Activated T-helper 17 cell treated with anti-CD3 and anti-CD28 coated beads, Interleukin-2, amount 50 U/mL, for 72 hours (primary cell): ENCODE data around the gene PAK2. TPM values are rescaled to one million over a fixed set of nuclear protein-coding genes. Genes with fewer than 3 reads are reported as not detected.
A peak's percentile ranks its signal among the peaks of the same experiment; 100 is the strongest.
"Not testable (repeated sequence)": the region's sequence is repeated elsewhere in the genome, so short reads cannot be mapped to it uniquely, and the experiment has no call there.

Experiments
- ATAC-seq: fragments of 150-1000 bp; cut with Tn5 transposase; replicated peaks from 2 replicates; pipeline ENCODE4 v1.10.0; 2021; ENCODE audit warnings: mild to moderate bottlenecking, moderate library complexity
- H3K27ac Mint-ChIP-seq: one replicate; pipeline ENCODE4 v1.8.0; 2022; ENCODE audit warnings: mixed read lengths
- H3K27me3 Mint-ChIP-seq: one replicate; pipeline ENCODE4 v1.8.0; 2022; ENCODE audit warnings: mixed read lengths
- H3K36me3 Mint-ChIP-seq: one replicate; pipeline ENCODE4 v1.8.0; 2022; ENCODE audit warnings: low read depth, mild to moderate bottlenecking, mixed read lengths
- H3K4me1 Mint-ChIP-seq: one replicate; pipeline ENCODE4 v1.8.0; 2022; ENCODE audit warnings: mixed read lengths
- H3K4me3 Mint-ChIP-seq: one replicate; pipeline ENCODE4 v1.8.0; 2022; ENCODE audit warnings: mild to moderate bottlenecking, mixed read lengths
- H3K9me3 Mint-ChIP-seq: one replicate; pipeline ENCODE4 v1.8.0; 2022; ENCODE audit warnings: mixed read lengths
- total RNA-seq, 2 donors: library from RNA; stranded (reverse); gene quantifications; one replicate each; pipeline ENCODE4 v1.2.3, GENCODE V29; 2022

PAK2 gene
- total RNA-seq, 2 donors from 2014 or later, result 94.8 to 108 TPM

DNA sequence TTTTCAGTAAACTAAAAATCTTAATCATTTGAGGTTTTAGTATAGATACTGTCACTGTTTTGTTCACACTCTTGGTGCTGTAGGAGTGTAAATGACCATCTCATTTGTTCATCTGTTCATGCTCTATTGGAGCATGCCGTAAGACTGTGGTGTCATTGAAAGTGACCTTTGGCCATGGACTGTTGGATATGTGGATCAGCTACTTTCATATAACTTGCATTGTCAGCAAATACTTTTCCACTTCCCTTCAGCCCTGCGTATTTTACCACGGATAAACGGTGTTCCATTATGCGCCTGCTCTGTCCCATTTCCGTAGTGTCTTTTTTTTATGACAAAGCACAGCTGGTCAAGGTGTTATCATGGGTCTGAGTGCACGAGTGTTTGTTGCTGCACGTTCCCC, 95.4 kb downstream of the PAK2 start:
- no peaks in the 10 kb centered on the region for H3K4me1 Mint-ChIP-seq
- H3K9me3 Mint-ChIP-seq, result no peaks in the 10 kb centered on the region
- no peak for ATAC-seq
- no peaks in the 10 kb centered on the region for H3K27me3 Mint-ChIP-seq
- H3K4me3 Mint-ChIP-seq, result no peak overlapping the region
- peaks cover 22% of the 10 kb centered on the region for H3K36me3 Mint-ChIP-seq
- no peak overlapping the region for H3K27ac Mint-ChIP-seq

DNA sequence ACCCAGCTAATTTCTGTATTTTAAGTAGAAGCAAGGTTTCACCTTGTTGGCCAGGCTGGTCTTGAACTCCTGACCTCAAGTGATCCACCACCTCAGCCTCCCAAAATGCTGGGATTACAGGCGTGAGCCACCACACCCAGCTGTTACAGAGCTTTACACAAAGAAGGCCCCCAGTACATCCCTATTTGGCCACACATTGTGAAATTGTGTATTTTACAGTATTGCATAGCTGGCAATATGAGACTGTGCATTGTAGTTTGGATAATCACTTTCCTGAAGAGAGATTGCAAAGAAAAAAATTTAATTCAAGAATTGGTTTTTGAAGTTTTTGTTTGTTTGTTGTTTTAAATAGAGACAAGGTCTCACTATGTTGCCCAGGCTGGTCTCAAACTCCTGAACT, 97.0 kb downstream of the PAK2 start:
- not testable (repeated sequence) for H3K27ac Mint-ChIP-seq, H3K4me3 Mint-ChIP-seq, H3K9me3 Mint-ChIP-seq, ATAC-seq, H3K36me3 Mint-ChIP-seq, H3K27me3 Mint-ChIP-seq, H3K4me1 Mint-ChIP-seq

GRCh38 chr3:196837819-196838420, 98.3 kb downstream of the PAK2 start:
- peak; percentile 97 for ATAC-seq
- no peaks in the 10 kb centered on the region for H3K27me3 Mint-ChIP-seq
- H3K4me1 Mint-ChIP-seq, result no peaks in the 10 kb centered on the region
- no peaks in the 10 kb centered on the region for H3K36me3 Mint-ChIP-seq
- no peak overlapping the region for H3K27ac Mint-ChIP-seq
- H3K4me3 Mint-ChIP-seq, result no peak overlapping the region
- H3K9me3 Mint-ChIP-seq, result no peaks in the 10 kb centered on the region

DNA sequence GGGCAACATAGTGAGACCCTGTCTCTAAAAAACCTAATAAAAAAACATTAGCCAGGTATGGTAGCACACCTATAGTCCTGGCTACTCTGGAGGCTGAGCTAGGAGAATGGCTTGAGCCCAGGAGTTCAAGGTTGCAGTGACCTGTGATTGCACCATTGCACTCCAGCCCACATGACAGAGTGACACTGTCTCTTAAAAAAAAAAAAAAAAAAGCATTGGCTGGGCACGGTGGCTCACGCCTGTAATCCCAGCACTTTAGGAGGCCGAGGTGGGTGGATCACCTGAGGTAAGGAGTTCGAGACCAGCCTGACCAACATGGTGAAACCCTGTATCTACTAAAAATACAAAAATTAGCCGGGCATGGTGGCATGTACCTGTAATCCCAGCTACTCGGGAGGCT, 99.7 kb downstream of the PAK2 start:
- not testable (repeated sequence) for H3K27ac Mint-ChIP-seq, H3K9me3 Mint-ChIP-seq, H3K36me3 Mint-ChIP-seq, H3K27me3 Mint-ChIP-seq, H3K4me3 Mint-ChIP-seq, H3K4me1 Mint-ChIP-seq, ATAC-seq

GRCh38 chr3:196842567-196843434, 103.1 kb downstream of the PAK2 start:
- H3K27ac Mint-ChIP-seq, result no peak overlapping the region
- no peak overlapping the region for H3K4me3 Mint-ChIP-seq
- no peaks in the 10 kb centered on the region for H3K36me3 Mint-ChIP-seq
- no peaks in the 10 kb centered on the region for H3K27me3 Mint-ChIP-seq
- H3K9me3 Mint-ChIP-seq, result no peaks in the 10 kb centered on the region
- H3K4me1 Mint-ChIP-seq, result no peaks in the 10 kb centered on the region
- ATAC-seq, result no peak

GRCh38 chr3:196843435-196844110, 103.9 kb downstream of the PAK2 start:
- Mint-ChIP-seq H3K9me3 (no peaks in the 10 kb centered on the region), H3K4me1 (no peaks in the 10 kb centered on the region), H3K4me3 (no peak overlapping the region), H3K27me3 (no peaks in the 10 kb centered on the region), H3K36me3 (no peaks in the 10 kb centered on the region), H3K27ac (no peak overlapping the region)
- no peak for ATAC-seq

DNA sequence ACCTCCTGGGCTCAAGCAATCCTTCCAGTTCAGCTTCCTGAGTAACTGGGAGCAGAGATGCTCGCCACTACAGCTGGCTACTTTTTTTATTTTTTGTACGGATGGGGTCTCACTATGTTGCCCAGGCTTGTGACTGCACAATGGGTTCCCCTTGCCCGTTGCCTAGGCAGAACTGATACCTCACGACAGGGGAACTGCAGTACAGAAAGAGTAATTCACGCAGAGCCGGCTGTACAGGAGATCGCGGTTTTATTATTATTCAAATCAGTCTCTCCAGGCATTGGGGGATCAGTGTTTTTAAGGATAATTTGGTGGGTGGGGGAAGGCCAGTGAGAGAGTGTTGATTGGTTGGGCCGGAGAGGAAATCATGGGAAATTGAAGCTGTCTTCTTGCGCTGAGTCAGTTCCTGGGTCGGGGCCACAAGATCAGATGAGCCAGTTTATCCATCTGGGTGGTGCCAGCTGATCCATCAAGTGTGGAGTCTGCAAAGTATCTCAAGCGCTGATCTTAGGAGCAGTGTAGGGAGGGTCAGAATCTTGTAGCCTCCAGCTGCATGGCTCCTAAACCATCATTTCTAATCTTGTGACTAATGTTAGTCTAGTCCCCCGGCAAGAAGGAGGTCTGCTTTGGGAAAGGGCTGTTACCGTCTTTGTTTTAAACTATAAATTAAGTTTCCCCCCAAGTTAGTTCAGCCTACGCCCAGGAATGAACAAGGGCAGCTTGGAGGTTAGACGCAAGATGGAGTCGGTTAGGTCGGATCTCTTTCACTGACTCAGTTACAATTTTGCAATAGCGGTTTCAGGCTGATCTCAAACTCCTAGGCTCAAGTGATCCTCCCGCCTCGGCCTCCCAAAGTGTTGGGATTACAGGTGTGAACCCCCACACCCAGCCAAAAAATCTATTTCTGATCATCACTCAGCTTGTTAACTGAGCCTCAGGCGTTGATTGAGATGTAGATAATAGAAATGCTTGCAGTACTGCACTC, 104.9 kb downstream of the PAK2 start:
- H3K9me3 Mint-ChIP-seq, H3K36me3 Mint-ChIP-seq, H3K4me1 Mint-ChIP-seq, H3K4me3 Mint-ChIP-seq, H3K27ac Mint-ChIP-seq, H3K27me3 Mint-ChIP-seq, ATAC-seq: not testable (repeated sequence)

DNA sequence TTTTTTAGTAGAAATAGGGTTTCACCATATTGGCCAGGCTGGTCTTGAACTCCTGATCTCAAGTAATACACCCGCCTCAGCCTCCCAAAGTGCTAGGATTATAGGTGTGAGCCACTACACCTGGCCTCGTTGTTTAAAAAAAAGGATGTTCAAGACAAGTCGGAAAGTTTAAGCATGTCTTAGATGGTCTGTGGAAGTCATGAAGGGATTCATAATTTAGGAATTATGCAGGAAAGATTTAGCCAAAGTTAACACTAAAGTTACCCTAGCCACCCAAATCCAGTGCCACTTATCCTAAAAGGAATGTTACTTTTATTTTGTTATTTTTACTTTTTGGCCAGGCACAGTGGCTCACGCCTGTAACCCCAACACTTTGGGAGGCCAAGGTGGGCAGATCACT, 108.7 kb downstream of the PAK2 start:
- not testable (repeated sequence) for H3K36me3 Mint-ChIP-seq, H3K27me3 Mint-ChIP-seq, H3K4me3 Mint-ChIP-seq, H3K4me1 Mint-ChIP-seq, H3K9me3 Mint-ChIP-seq, ATAC-seq, H3K27ac Mint-ChIP-seq

- H3K36me3 Mint-ChIP-seq, result no peaks in the 10 kb centered on the region
- ATAC-seq, result no peak
- no peak overlapping the region for H3K27ac Mint-ChIP-seq
- H3K4me3 Mint-ChIP-seq, result no peak overlapping the region
- H3K27me3 Mint-ChIP-seq, result peaks cover 8% of the 10 kb centered on the region
- no peaks in the 10 kb centered on the region for H3K9me3 Mint-ChIP-seq
- no peaks in the 10 kb centered on the region for H3K4me1 Mint-ChIP-seq
Measured at GRCh38 chr3:196849180-196849741, 109.6 kb downstream of the PAK2 start.

GRCh38 chr3:196863000-196863399, 123.3 kb downstream of the PAK2 start:
- ATAC-seq, H3K4me1 Mint-ChIP-seq, H3K27ac Mint-ChIP-seq, H3K36me3 Mint-ChIP-seq, H3K4me3 Mint-ChIP-seq, H3K27me3 Mint-ChIP-seq, H3K9me3 Mint-ChIP-seq: not testable (repeated sequence)

GRCh38 chr3:196867155-196867506, 127.5 kb downstream of the PAK2 start:
- ATAC-seq, result no peak
- Mint-ChIP-seq H3K4me3 (peak overlapping the region; percentile 95), H3K27ac (peak overlapping the region; percentile 96), H3K27me3 (no peaks in the 10 kb centered on the region), H3K4me1 (peaks cover 4% of the 10 kb centered on the region), H3K9me3 (no peaks in the 10 kb centered on the region), H3K36me3 (peaks cover 20% of the 10 kb centered on the region)

GRCh38 chr3:196867507-196868296, 128.0 kb downstream of the PAK2 start, which contains the start of gene SENP5:
SENP5 (plus strand) TSS chr3:196867920; CDS start chr3:196885182, 17,262 bp downstream.
- Mint-ChIP-seq H3K4me3 (peak within 1 kb of the TSS; percentile 95), H3K27ac (peak within 1 kb of the TSS; percentile 96), H3K27me3 (no peaks in the 10 kb centered on the region), H3K9me3 (no peaks in the 10 kb centered on the region), H3K4me1 (peaks cover 4% of the 10 kb centered on the region), H3K36me3 (peaks cover 21% of the 10 kb centered on the region)
- ATAC-seq, result peak; percentile 96

GRCh38 chr3:196868297-196868661, 128.6 kb downstream of the PAK2 start:
- ATAC-seq, result peak; percentile 6
- Mint-ChIP-seq H3K9me3 (no peaks in the 10 kb centered on the region), H3K36me3 (peaks cover 21% of the 10 kb centered on the region), H3K4me3 (peak overlapping the region; percentile 93), H3K27ac (peak overlapping the region; percentile 96), H3K27me3 (no peaks in the 10 kb centered on the region), H3K4me1 (peaks cover 4% of the 10 kb centered on the region)
